Osteoblast (primary cell): ENCODE results near the gene F10. TPM values are rescaled to one million over a fixed set of nuclear protein-coding genes. Genes with fewer than 3 reads are reported as not detected.

ENCODE experiments used
- DNase-seq: peaks from one replicate; pipeline ENCODE4 v3.0.0; 2011; ENCODE audit warnings: low spot score, mixed read lengths; ENCODE audit not compliant: insufficient read length; ENCODE audit errors: missing footprints
- H2AFZ ChIP-seq: 2 replicates; pipeline ENCODE4 v1.6.0; 2011; ENCODE audit warnings: mild to moderate bottlenecking, low read length
- H3K27ac ChIP-seq: 2 replicates; pipeline ENCODE4 v1.5.1; 2011; ENCODE audit warnings: mild to moderate bottlenecking, low read depth, low read length, moderate library complexity
- H3K27me3 ChIP-seq: 2 replicates; pipeline ENCODE4 v1.6.0; 2012; ENCODE audit warnings: mild to moderate bottlenecking, control low read depth, inconsistent platforms, low read length, moderate library complexity; ENCODE audit not compliant: insufficient read depth
- H3K36me3 ChIP-seq: 2 replicates; pipeline ENCODE4 v1.5.1; 2011; ENCODE audit warnings: mild to moderate bottlenecking, low read length, control low read depth, moderate library complexity; ENCODE audit not compliant: insufficient read depth
- H3K4me1 ChIP-seq: 2 replicates; pipeline ENCODE4 v1.5.1; 2011; ENCODE audit warnings: mild to moderate bottlenecking, low read length, control low read depth, moderate library complexity; ENCODE audit not compliant: insufficient read depth
- H3K4me2 ChIP-seq: 2 replicates; pipeline ENCODE4 v1.6.0; 2011; ENCODE audit warnings: mild to moderate bottlenecking, low read length; ENCODE audit not compliant: insufficient read depth
- H3K4me3 ChIP-seq: fragments of 200-600 bp; sonication (generic); 3 replicates; pipeline ENCODE4 v1.5.1; 2012; ENCODE audit warnings: mild to moderate bottlenecking, low read length, inconsistent platforms; ENCODE audit not compliant: insufficient read depth
- H3K79me2 ChIP-seq: 2 replicates; pipeline ENCODE4 v1.6.0; 2012; ENCODE audit warnings: mild to moderate bottlenecking, low read length, control low read depth, inconsistent platforms; ENCODE audit not compliant: insufficient read depth
- H3K9me3 ChIP-seq: 2 replicates; pipeline ENCODE4 v1.5.1; 2011; ENCODE audit warnings: low read depth, low read length, control low read depth
- H4K20me1 ChIP-seq: 2 replicates; pipeline ENCODE4 v1.6.0; 2012; ENCODE audit warnings: mild to moderate bottlenecking, low read length, control low read depth; ENCODE audit not compliant: insufficient read depth
- total RNA-seq: library from RNA; depleted of rRNA; stranded (reverse); fragments of >200 nt; gene quantifications from 2 replicates; pipeline ENCODE4 v1.2.3, GENCODE V29; 2012
- TF ChIP-seq, protein P1 (sequence below): IDR thresholded peaks from 2 replicates; pipeline ENCODE4 v1.5.1; 2011; ENCODE audit warnings: mild to moderate bottlenecking, low read depth, low read length, moderate library complexity; ENCODE audit errors: extremely low read depth

Gene F10
- total RNA-seq, 1 donor = not detected

DNA sequence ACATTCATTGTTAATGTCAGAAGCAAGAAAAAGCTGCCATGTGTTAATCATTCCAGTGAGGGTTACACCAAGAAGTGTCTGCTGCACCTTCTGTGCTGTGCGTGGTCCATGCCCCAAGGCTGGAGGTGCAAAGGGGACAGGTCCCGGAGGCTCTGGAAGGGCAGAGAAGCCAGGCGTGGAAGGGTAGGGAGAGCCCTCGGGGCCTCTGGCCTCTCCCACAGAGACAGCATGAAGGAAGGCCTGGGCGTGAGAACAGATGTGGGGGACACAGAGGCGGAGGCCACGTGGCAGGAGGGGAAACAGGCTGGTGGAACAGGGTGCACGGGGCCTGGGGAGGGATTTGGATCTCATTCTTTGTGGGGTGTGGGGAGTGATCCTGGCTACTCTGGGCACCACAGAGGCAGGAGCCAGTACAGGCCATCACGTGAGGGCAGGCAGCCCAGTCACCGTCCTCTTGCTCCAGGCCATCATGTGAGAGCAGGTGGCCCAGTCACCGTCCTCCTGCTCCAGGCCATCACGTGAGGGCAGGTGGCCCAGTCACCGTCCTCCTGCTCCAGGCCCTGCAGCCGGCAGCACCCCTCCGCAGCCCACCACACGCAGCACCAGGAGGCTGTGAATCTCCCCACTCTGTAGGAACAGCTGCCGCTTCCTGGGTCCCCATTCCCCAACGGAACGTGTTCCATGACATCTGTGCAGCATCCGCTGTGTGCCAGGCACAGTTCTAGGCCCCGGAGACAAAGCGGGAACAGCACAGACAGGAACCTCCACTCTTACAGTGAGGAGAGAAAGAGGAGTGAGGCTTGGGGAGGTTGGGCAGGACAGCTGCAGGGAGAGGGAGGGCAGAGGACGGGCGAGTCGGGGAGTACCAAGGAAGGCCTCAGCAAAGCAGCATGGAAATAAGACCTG, 27.2 kb upstream of the F10 start:
- H3K36me3 ChIP-seq = no peaks in the 10 kb centered on the region
- no peak overlapping the region for H3K4me3 ChIP-seq
- no peaks in the 10 kb centered on the region for H3K9me3 ChIP-seq
- H3K4me1 ChIP-seq = no peaks in the 10 kb centered on the region
- H3K4me2 ChIP-seq = no peak overlapping the region
- no peaks in the 10 kb centered on the region for H4K20me1 ChIP-seq
- TF ChIP-seq, protein P1, sequence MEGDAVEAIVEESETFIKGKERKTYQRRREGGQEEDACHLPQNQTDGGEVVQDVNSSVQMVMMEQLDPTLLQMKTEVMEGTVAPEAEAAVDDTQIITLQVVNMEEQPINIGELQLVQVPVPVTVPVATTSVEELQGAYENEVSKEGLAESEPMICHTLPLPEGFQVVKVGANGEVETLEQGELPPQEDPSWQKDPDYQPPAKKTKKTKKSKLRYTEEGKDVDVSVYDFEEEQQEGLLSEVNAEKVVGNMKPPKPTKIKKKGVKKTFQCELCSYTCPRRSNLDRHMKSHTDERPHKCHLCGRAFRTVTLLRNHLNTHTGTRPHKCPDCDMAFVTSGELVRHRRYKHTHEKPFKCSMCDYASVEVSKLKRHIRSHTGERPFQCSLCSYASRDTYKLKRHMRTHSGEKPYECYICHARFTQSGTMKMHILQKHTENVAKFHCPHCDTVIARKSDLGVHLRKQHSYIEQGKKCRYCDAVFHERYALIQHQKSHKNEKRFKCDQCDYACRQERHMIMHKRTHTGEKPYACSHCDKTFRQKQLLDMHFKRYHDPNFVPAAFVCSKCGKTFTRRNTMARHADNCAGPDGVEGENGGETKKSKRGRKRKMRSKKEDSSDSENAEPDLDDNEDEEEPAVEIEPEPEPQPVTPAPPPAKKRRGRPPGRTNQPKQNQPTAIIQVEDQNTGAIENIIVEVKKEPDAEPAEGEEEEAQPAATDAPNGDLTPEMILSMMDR = no peak
- H3K27me3 ChIP-seq = peaks cover 18% of the 10 kb centered on the region
- H2AFZ ChIP-seq = no peak overlapping the region
- H3K27ac ChIP-seq = no peak overlapping the region
- H3K79me2 ChIP-seq = no peaks in the 10 kb centered on the region
- DNase-seq = no peak

DNA sequence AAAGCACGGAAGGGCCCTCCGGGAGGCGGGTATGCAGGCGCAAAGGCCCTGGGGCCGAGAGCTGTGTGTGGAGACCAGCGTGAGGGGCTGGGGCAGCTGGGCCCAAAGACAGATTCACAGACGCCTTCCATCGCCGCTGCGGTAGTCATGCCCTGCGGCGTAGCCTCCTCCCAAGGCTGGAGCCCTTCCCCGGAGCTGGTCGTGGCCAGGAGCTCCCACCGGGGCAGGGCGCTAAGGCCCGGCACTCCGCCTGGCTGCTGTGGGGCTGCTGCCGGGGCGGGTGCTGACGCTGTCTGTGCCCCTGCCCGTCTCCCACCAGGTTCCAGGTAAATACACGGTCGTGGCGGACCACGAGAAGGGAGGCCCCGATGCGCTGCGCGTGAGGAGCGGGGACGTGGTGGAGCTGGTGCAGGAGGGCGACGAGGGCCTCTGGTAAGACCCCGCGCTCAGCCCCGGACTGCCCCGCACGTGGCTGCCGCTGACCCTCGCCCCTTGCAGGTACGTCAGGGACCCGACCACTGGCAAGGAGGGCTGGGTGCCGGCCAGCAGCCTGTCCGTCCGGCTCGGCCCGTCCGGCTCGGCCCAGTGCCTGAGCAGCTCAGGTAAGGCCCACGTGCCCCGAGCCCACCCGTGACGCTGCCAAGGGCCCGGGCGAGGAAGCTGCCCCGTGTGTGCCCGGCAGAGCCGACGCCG, 26.4 kb upstream of the F10 start:
- no peak overlapping the region for H3K4me2 ChIP-seq
- H4K20me1 ChIP-seq = no peaks in the 10 kb centered on the region
- H2AFZ ChIP-seq = no peak overlapping the region
- H3K27ac ChIP-seq = no peak overlapping the region
- no peaks in the 10 kb centered on the region for H3K36me3 ChIP-seq
- no peaks in the 10 kb centered on the region for H3K9me3 ChIP-seq
- no peaks in the 10 kb centered on the region for H3K79me2 ChIP-seq
- no peaks in the 10 kb centered on the region for H3K4me1 ChIP-seq
- no peak overlapping the region for H3K4me3 ChIP-seq
- peaks cover 18% of the 10 kb centered on the region for H3K27me3 ChIP-seq
- no peak for DNase-seq
- TF ChIP-seq, protein P1 = no peak

DNA sequence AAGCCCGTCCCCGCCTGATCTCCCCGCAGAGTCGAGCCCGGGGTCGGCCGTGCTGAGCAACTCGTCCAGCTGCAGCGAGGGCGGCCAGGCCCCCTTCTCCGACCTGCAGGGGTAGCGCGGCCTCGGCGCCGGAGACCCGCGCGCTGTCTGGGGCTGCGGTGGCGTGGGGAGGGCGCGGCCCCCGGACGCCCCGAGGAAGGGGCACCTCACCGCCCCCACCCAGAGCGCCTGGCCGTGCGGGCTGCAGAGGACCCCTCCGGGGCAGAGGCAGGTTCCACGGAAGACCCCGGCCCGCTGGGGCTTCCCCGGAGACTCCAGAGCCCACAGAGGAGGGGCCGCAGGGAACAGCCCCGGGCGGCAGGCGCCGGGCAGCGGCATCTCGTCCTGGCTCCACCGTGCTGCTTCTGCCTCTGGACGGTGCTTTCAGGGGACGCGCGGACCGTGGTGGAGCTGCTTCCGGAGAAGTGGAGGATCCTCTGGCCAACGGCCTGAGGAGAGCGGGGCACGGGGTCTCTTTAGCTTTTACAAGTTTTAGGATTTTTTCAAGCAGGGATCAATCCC, 25.8 kb upstream of the F10 start:
- DNase-seq = no peak
- H3K4me3 ChIP-seq = no peak overlapping the region
- H3K4me2 ChIP-seq = no peak overlapping the region
- H3K36me3 ChIP-seq = no peaks in the 10 kb centered on the region
- H4K20me1 ChIP-seq = no peaks in the 10 kb centered on the region
- no peaks in the 10 kb centered on the region for H3K79me2 ChIP-seq
- peaks cover 20% of the 10 kb centered on the region for H3K27me3 ChIP-seq
- no peaks in the 10 kb centered on the region for H3K4me1 ChIP-seq
- TF ChIP-seq, protein P1 = no peak
- H3K27ac ChIP-seq = no peak overlapping the region
- H3K9me3 ChIP-seq = no peaks in the 10 kb centered on the region
- H2AFZ ChIP-seq = no peak overlapping the region

DNA sequence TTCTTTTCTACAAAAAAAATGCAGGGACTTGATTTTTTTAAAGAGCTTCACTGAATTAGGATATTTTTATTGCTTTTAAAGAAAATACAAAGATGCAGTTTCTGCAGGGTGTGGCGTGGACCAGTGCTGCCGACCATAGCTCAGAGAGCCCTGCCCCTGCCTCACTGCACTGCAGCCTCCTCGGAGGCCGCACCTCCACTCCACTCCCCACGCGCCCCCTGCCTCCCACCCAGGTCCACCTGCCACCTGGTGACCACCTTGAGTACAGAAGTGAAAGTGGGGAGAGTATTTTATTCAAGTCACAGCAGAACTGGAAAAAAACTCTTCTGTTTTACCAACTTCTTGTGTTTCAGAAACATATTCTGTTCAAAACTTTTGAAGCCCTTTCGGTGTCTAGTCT, 24.9 kb upstream of the F10 start:
- H3K4me1 ChIP-seq = no peaks in the 10 kb centered on the region
- no peaks in the 10 kb centered on the region for H3K9me3 ChIP-seq
- H4K20me1 ChIP-seq = no peaks in the 10 kb centered on the region
- H3K4me3 ChIP-seq = no peak overlapping the region
- H3K79me2 ChIP-seq = no peaks in the 10 kb centered on the region
- no peak overlapping the region for H3K4me2 ChIP-seq
- H2AFZ ChIP-seq = no peak overlapping the region
- no peak for DNase-seq
- H3K36me3 ChIP-seq = no peaks in the 10 kb centered on the region
- TF ChIP-seq, protein P1 = no peak
- H3K27me3 ChIP-seq = peaks cover 21% of the 10 kb centered on the region
- no peak overlapping the region for H3K27ac ChIP-seq
